Stimulated activated CD8-positive, alpha-beta memory T cell treated with anti-CD3 and anti-CD28 coated beads, Interleukin-7, amount 100 ng/mL, for 48 hours (primary cell): ENCODE data around the gene PAQR5.
"Not testable (repeated sequence)": the region's sequence is repeated elsewhere in the genome, so short reads cannot be mapped to it uniquely, and the experiment has no call there.

Experiments used
- DNase-seq, 2 donors: peaks; one replicate each; pipeline ENCODE4 v3.0.0-alpha.2; 2020; ENCODE audit warnings: low read depth in 1 of 2; ENCODE audit errors: extremely low read depth in 1 of 2

The PAQR5 gene, protein sequence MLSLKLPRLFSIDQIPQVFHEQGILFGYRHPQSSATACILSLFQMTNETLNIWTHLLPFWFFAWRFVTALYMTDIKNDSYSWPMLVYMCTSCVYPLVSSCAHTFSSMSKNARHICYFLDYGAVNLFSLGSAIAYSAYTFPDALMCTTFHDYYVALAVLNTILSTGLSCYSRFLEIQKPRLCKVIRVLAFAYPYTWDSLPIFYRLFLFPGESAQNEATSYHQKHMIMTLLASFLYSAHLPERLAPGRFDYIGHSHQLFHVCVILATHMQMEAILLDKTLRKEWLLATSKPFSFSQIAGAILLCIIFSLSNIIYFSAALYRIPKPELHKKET

GRCh38 chr15:69298697-69299441, at the start of gene PAQR5:
Gene PAQR5, plus strand, starts transcription at chr15:69298912. Its CDS starts 61,169 bp downstream, at chr15:69360081.
- no peak for DNase-seq

- DNase-seq, result no peak
Measured at GRCh38 chr15:69253156-69253555, 45.6 kb upstream of the PAQR5 start.

DNA sequence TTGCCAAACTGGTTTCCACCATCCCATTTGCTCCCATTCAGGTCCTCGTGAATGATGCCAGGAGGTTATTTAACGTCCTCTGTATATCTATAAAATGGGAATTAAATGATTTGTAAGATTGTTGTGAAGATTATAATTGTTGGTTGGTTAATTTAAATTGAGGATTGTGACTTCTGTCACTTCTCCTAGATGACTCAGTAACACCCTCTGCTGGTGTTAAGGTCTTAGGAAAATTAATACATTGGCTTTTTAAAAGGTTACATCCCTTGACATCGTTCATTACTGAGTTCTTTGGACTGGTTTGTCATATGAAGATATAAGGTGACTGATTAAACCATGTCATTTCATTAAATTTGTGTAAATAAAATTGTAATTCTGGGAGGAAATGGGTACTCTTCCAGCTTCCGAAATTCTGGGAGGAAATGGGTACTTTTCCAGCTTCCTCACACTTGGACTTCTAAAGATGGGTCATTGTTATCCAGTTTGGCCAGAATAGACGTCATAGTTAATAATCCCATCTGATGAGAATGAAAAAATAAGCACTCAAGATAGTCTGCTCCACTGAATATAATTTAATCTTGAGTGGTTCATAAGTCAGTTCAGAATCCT, 33.3 kb upstream of the PAQR5 start:
- no peak for DNase-seq

- no peak for DNase-seq
Measured at GRCh38 chr15:69271217-69271616, 27.5 kb upstream of the PAQR5 start.

DNA sequence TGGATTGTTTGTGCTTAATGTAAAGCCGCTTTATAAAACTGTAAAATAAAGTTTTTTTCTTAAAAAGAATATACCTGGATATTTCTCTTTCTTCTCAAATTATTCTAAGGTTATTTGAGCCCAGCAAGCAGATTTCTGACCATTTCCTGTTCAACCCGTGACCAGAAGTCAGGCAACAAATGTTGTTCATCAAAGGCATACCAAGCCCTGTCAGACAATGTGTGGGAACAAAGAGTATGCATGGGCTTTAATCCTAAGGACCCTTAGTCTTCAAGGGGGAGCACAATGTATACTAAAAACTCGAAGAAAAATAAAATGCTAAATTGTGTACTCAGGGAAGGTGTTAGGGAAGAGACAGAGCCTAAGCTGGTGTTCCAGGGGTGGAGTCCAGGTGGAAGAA, 26.6 kb upstream of the PAQR5 start:
- no peak for DNase-seq

DNA sequence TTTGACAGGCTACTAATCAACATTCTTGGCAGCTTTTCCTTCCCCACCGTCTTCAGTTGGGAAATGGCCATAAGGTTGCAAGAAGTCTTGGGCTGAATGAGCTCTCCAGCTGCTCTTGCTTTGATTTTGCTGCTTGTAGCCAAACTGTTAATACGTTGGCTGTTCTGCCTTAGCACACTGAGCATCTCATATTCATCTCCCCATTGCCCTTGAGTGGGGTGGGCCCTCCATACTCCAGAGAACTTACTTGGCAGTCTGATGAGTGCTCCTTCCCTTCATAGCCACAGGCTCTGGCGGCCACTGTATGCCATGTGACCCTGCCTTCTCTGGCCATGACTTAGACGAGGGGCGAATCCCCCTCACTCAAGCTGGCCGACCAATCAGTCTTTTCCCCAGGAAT, 25.8 kb upstream of the PAQR5 start:
- DNase-seq, result no peak

- DNase-seq, result no peak
Measured at GRCh38 chr15:69275074-69275670, 23.5 kb upstream of the PAQR5 start.

DNA sequence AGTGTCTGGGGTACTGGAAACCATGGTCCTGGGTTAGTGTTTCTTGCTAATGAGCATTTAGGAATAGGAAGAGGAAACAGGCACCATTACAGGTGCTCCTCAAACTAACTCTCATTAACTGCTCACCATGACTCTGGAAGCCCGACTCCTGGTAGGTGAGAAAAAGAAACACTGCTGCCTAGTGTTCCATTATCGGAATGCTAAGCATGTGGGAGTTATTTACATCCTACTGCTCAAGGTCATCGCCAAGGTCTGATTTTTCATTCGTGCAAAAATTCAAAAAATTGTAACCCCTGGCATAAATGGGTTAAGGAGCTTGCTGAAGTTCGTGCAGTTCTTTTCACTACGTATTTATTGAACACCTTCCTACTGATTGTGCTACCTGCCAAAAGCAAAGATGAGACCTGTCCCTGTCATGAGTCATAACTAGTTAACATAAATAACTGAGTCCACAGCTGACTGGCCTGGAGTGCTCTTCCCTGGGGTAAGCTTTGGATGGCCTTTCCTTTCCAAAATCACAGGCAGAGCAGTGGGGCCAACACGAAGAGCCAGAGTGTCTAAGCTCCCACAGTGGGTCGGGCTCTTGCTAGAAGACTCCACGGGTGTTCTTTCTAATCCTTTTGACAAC, 22.7 kb upstream of the PAQR5 start:
- no peak for DNase-seq

- no peak for DNase-seq
Measured at GRCh38 chr15:69277316-69277715, 21.4 kb upstream of the PAQR5 start.

DNA sequence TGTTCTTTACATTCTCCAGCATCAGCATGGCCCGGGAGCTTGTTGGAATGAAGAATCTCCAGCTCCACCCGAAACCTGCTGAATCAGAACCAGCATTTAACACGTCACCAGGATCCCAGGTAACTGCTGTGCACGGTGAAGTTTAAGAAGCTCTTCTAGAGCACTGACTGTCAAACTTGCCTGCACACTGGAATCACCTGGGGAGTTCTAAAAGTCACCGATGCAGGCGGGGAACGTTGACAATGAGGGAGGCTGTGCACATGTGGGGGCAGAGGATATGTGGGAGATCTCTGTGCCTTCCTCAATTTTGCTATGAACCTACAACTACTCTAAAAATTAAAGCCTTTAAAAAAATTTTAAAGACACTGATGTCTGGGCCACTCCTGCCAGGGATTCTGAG, 19.1 kb upstream of the PAQR5 start:
- no peak for DNase-seq

DNA sequence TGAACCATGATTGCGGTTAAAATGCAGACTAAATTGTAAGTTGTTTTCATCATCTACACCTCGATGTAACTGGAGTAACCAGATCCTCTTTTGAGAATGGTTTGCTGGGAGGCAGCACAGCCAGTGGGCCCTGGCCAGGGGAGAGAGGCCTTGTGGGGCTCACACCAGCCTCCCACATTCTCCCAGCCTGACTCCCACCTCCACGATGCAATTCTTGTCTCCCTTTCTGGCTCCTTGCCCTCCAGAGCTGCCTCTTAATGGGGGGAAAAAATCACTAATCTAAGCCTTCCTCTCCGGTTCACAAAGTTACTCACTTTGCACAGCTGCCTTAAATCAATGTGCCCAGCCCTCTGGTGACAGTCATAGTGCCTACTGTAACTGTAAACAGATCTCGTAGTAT, 17.9 kb upstream of the PAQR5 start:
- no peak for DNase-seq

GRCh38 chr15:69282104-69282743, 16.5 kb upstream of the PAQR5 start:
- DNase-seq, result no peak

- DNase-seq, result no peak
Measured at GRCh38 chr15:69285834-69286233, 12.9 kb upstream of the PAQR5 start.

GRCh38 chr15:69288011-69288410, 10.7 kb upstream of the PAQR5 start:
- no peak for DNase-seq

DNA sequence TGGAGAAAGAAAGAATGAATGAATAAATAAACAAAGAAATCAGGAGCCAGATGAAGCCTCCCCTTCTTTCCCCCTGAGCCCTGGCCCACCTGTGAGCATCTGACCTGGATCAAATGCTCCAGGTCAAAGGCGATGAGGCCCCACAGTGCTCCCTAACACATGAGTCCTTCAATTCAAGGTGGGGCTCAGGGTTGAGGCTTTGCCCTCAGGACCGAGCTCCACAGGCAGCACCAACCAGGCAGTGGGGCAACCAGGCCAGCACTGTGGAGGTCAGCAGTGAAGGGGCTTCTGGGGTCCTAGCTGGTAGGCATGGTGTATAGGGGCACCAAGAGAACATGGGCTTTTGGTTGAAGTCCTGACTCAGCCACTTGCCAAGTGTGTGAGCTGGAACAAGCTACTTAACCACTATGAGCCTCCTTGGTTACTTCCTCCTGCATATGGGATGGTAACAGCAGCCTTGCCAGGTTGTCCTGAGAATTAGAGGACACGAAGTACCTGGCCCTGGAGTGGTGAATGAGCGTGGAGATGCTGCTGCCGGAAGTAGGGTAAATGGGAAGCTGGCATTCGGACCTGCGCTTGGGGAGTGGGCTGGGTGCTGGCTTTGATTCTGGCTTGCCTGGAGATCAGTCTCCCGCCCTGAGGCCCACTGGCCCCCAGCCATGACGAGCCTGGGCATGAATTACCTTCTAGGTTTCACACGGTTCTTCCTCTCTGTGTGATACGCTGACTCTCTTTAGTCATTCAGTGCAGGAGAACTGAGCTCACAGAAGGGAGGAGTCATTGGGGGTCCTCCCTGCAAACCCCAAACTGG, 10.0 kb upstream of the PAQR5 start:
- no peak for DNase-seq

GRCh38 chr15:69289342-69290146, 9.2 kb upstream of the PAQR5 start:
- DNase-seq, result no peak

DNA sequence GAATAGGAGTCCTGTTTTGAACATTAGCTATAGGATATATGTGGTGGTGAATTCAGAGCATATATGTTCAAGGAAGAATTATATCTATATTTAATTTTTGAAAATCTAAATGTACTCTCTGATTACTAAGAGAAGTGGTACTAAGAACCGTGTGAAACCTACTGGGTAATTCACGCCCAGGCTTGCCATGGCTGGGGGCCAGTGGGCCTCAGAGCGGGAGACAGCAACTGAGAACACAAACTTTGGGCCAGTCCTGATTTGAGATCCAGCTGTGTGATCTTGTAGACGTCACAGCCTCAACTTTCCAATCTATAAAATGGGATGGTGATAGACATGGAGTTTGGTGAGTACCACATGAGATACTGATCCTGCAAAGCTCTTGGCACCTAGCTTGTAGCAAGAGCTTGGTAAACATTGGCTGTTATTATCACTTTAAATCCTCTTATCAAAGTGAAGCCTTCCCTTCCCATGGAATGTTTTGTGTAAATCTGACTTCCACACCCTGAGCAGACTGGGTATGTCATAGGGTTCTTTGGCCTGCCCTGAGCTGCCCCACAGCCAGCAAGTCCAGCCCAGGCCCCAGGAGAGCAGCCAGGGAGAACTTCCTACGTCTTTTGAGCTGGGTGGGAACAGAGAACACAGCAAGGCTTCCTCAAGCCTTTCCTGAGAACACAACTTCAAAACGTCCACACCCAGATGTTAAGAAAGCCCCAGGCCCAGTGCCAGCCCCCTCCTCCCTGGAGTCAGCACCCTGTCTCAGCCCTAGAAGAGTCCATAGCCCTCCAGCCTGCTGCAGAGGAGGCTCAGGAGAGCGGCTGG, 8.2 kb upstream of the PAQR5 start:
- DNase-seq, result no peak

DNA sequence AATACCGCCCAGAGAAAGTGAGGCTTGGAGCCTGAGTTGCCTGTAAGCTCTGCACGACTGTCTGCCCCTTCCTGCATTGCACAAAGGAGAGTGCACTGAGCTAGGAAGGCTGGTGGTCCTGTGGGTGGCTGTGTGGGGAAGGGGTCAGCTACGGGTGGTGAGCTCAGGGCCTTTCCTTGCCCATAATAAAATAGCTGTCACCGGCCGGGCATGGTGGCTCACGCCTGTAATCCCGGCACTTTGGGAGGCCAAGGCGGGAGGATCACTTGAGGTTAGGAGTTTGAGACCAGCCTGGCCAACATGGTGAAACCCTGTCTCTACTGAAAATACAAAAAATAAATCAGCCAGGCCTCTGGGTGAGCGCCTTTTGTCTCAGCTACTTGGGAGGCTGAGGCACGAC, 7.1 kb upstream of the PAQR5 start:
- not testable (repeated sequence) for DNase-seq
